Neuronal stem cell (in vitro differentiated cells): Measurements from ENCODE around the gene KCNJ1.

Experiments used
- DNase-seq: peaks from one replicate; pipeline ENCODE4 v3.0.0-alpha.2; 2013; ENCODE audit warnings: low spot score
- H2AFZ ChIP-seq: one replicate; pipeline ENCODE4 v1.6.1; 2013; ENCODE audit warnings: mild to moderate bottlenecking, low read length, inconsistent platforms
- H2AK5ac ChIP-seq: 2 replicates; pipeline ENCODE4 v1.6.1; 2013; ENCODE audit warnings: low read depth, mild to moderate bottlenecking, inconsistent platforms, low read length, moderate library complexity, mixed read lengths
- H2BK120ac ChIP-seq: 2 replicates; pipeline ENCODE4 v1.6.1; 2013; ENCODE audit warnings: low read depth, mild to moderate bottlenecking, inconsistent platforms, low read length, moderate library complexity, mixed read lengths
- H2BK12ac ChIP-seq: one replicate; pipeline ENCODE4 v1.6.1; 2013; ENCODE audit warnings: low read length, inconsistent platforms
- H2BK15ac ChIP-seq: 2 replicates; pipeline ENCODE4 v1.6.1; 2013; ENCODE audit warnings: mild to moderate bottlenecking, low read length, inconsistent platforms, mixed read lengths
- H2BK5ac ChIP-seq: one replicate; pipeline ENCODE4 v1.6.1; 2013; ENCODE audit warnings: inconsistent platforms, mild to moderate bottlenecking, low read length, moderate library complexity
- H3K14ac ChIP-seq: one replicate; pipeline ENCODE4 v1.6.1; 2013; ENCODE audit warnings: low read length, inconsistent platforms
- H3K18ac ChIP-seq: 2 replicates; pipeline ENCODE4 v1.6.1; 2013; ENCODE audit warnings: low read length, inconsistent platforms
- H3K23ac ChIP-seq: 2 replicates; pipeline ENCODE4 v1.6.1; 2013; ENCODE audit warnings: low read depth, mild to moderate bottlenecking, mixed read lengths, low read length, inconsistent platforms; ENCODE audit not compliant: poor library complexity
- H3K27ac ChIP-seq: replicated peaks from 3 replicates; pipeline ENCODE4 v1.5.1; 2013; ENCODE audit warnings: low read length, inconsistent platforms
- H3K27me3 ChIP-seq, 3 experiments: 2 replicates each; pipeline ENCODE4 v1.6.1; 2013; ENCODE audit warnings: low read length in 3 of 3, mild to moderate bottlenecking in 2 of 3, inconsistent platforms in 1 of 3, low read depth in 1 of 3, mixed read lengths in 1 of 3, moderate library complexity in 1 of 3; ENCODE audit not compliant: control insufficient read depth in 3 of 3, insufficient read depth in 3 of 3
- H3K36me3 ChIP-seq, 2 donors: replicated peaks in 1 of 2; 2 replicates each; pipeline ENCODE4 v1.6.1; 2013; ENCODE audit warnings: low read length in 2 of 2; ENCODE audit not compliant: control insufficient read depth in 2 of 2, insufficient read depth in 2 of 2
- H3K4ac ChIP-seq: 2 replicates; pipeline ENCODE4 v1.6.1; 2013; ENCODE audit warnings: inconsistent platforms, mild to moderate bottlenecking, low read length, moderate library complexity
- H3K4me1 ChIP-seq, 2 donors: 1 replicate in 1 of 2; 2 replicates in 1 of 2; pipeline ENCODE4 v1.6.1; 2013; ENCODE audit warnings: low read length in 2 of 2, low read depth in 1 of 2; ENCODE audit not compliant: control insufficient read depth in 2 of 2, insufficient read depth in 1 of 2
- H3K4me2 ChIP-seq: one replicate; pipeline ENCODE4 v1.6.1; 2013; ENCODE audit warnings: mild to moderate bottlenecking, low read length, inconsistent platforms; ENCODE audit not compliant: insufficient read depth, poor library complexity, severe bottlenecking
- H3K4me3 ChIP-seq, 2 donors: 2 replicates each; pipeline ENCODE4 v1.5.1; 2013; ENCODE audit warnings: low read length in 2 of 2, mild to moderate bottlenecking in 2 of 2, inconsistent platforms in 1 of 2, moderate library complexity in 1 of 2
- H3K79me1 ChIP-seq: one replicate; pipeline ENCODE4 v1.6.1; 2013; ENCODE audit warnings: low read depth, mild to moderate bottlenecking, inconsistent platforms, low read length, moderate library complexity
- H3K9ac ChIP-seq: one replicate; pipeline ENCODE4 v1.6.1; 2013; ENCODE audit warnings: mild to moderate bottlenecking, low read depth, low read length, inconsistent platforms; ENCODE audit not compliant: poor library complexity
- H3K9me3 ChIP-seq, 2 donors: replicated peaks in 1 of 2; 2 replicates each; pipeline versions ENCODE3 to v1.6.1; 2013; ENCODE audit warnings: low read length in 2 of 2, mild to moderate bottlenecking in 2 of 2, inconsistent platforms in 1 of 2, low read depth in 1 of 2, mixed read lengths in 1 of 2, moderate library complexity in 1 of 2; ENCODE audit not compliant: control insufficient read depth in 2 of 2, insufficient read depth in 1 of 2
- H4K8ac ChIP-seq: one replicate; pipeline ENCODE4 v1.6.1; 2013; ENCODE audit warnings: low read depth, mild to moderate bottlenecking, inconsistent platforms, low read length, moderate library complexity
- H4K91ac ChIP-seq: one replicate; pipeline ENCODE4 v1.6.1; 2013; ENCODE audit warnings: low read length, low read depth, mild to moderate bottlenecking, inconsistent platforms; ENCODE audit not compliant: poor library complexity
- WGBS, 2 donors: extraction: QIAGEN DNeasy Blood & Tissue Kit; methylation state at CpG; one replicate each; pipeline ENCODE4 v1.1.7; 2013; ENCODE audit warnings: missing lambda C conversion rate in 2 of 2, mixed read lengths in 1 of 2; ENCODE audit not compliant: insufficient read length in 2 of 2, insufficient replicate concordance in 1 of 2; ENCODE audit errors: extremely low coverage in 2 of 2; 5-methylcytosine and 5-hydroxymethylcytosine counted together

KCNJ1 gene

DNA sequence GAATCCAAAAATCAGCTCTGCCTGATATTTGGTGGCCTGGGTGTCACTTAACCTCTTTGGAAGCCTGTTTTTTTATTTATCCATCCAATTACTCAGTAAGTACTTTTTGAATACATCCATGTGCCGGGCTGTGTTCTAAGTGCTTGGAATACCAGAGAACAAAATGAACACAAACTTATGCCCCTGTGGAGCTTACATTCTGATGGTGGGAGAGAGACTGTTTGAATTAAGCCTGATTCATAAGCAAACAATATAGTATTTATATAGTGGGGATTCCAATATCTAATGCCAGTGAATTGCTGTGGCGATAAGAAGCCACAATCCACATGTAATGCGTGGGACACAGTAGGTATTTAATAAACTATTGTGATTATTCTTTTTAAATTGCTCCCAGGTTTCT, 43.5 kb upstream of the KCNJ1 start:
- Histone ChIP-seq H2BK15ac (no peak overlapping the region), H3K36me3 (no peaks in the 10 kb centered on the region), H4K91ac (no peak overlapping the region), H2BK5ac (no peak overlapping the region), H2BK12ac (no peak overlapping the region), H3K79me1 (no peaks in the 10 kb centered on the region), H3K18ac (no peak overlapping the region), H3K23ac (no peak overlapping the region), H2BK120ac (no peak overlapping the region), H3K27me3 (peaks cover 3 to 14% (median 10%) of the 10 kb centered on the region in 3 experiments), H2AK5ac (no peak overlapping the region), H3K4me2 (no peak overlapping the region), H2AFZ (no peak overlapping the region), H3K4me3 (no peak overlapping the region), H3K9ac (no peak overlapping the region), H4K8ac (no peak overlapping the region), H3K27ac (no peak overlapping the region), H3K4ac (no peak overlapping the region), H3K14ac (no peak overlapping the region), H3K9me3 (peaks cover 3 to 14% of the 10 kb centered on the region in 2 donors), H3K4me1 (peaks cover 0 to 2% of the 10 kb centered on the region in 2 donors)
- DNase-seq: no peak
- no CpG with 5 or more reads among the region's 3 CpGs for WGBS, 2 donors

DNA sequence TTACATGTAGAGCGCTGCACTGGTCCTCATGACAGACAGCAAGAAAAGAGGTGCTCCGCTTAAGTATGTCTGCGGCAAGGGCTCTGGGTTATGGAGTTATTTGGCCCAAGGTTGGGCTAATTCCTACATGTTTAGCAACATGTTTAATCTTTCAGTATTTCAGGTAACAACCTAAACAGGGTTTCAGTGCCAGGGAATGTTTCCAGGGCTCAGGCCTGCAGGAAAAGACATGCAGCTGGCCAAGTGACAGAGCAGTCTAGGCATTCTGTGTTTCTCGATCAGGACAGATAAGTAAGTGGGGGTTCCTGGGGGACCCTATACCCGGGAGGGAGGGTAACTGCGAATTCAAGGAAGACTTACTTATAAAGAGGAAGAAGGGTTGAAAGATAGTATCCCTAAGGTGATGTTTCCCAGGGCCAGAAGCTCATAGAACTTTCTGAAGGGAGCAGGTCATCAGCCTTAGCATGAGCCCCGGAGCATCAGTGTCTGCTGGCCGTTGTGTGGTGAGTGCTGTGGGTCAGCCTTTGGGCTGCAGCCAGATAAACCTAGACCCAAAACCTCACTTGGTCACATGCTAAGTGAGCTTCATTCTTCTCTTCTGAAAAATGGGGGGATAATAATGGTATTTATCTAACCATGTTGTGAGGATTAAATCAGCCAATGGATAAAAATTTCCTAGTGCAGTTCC, 42.5 kb upstream of the KCNJ1 start:
- H2BK120ac ChIP-seq: no peak overlapping the region
- peaks cover 4 to 17% (median 17%) of the 10 kb centered on the region in 3 experiments for H3K27me3 ChIP-seq
- H4K8ac ChIP-seq: no peak overlapping the region
- H2BK12ac ChIP-seq: no peak overlapping the region
- H4K91ac ChIP-seq: no peak overlapping the region
- no peak overlapping the region for H3K18ac ChIP-seq
- no peaks in the 10 kb centered on the region for H3K79me1 ChIP-seq
- H3K27ac ChIP-seq: no peak overlapping the region
- H3K36me3 ChIP-seq: no peaks in the 10 kb centered on the region
- DNase-seq: no peak
- H3K4ac ChIP-seq: no peak overlapping the region
- H2AFZ ChIP-seq: no peak overlapping the region
- H2BK5ac ChIP-seq: no peak overlapping the region
- no peak overlapping the region for H3K4me3 ChIP-seq
- no peaks in the 10 kb centered on the region for H3K4me1 ChIP-seq
- H3K4me2 ChIP-seq: no peak overlapping the region
- no peak overlapping the region for H3K14ac ChIP-seq
- peaks cover 3 to 14% of the 10 kb centered on the region in 2 donors for H3K9me3 ChIP-seq
- no CpG with 5 or more reads among the region's 8 CpGs for WGBS, 2 donors
- no peak overlapping the region for H2AK5ac ChIP-seq
- no peak overlapping the region for H3K9ac ChIP-seq
- no peak overlapping the region for H2BK15ac ChIP-seq
- H3K23ac ChIP-seq: no peak overlapping the region

DNA sequence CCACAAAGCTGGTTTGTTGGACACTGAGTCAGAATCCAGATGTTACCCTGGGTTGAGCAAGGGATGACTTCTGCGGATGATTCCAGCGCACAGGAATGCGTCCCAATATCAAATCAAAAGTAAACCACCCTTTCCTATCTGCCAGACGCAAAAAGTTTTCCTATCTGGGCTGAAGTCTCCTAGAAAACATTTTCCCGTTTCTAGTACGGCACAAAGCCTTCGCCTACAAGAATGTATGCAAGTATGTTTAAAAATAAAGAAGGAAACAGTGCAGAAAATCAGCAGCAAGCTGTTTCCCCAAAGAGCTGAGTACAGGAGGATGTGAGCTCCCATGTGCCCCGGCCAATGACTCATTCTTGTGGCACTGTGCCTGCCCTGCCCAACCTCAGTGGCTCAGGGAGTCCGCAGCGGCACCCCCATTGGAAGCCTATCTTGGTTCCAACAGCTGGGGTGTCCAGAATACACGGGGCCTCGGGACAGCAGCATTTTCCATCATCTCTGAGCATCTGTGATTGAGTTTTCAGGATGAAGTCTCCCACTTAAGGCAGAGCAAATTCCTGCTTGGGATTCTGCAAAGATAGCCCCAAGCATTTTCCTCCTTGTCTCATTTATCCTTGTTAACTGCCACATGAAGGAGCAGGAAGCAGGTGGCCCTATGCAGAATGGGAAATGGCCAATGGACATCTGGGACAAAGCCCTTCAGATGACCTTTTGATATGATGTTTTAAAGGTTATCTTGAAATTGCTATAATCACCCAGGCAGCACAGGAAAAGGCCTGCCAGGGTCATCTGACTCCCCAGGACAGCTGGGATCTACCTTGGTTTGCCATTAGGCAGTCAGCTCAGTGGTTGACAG, 41.5 kb upstream of the KCNJ1 start:
- no peak overlapping the region for H3K4me2 ChIP-seq
- H3K36me3 ChIP-seq: no peaks in the 10 kb centered on the region
- no peak overlapping the region for H3K23ac ChIP-seq
- H3K9ac ChIP-seq: no peak overlapping the region
- H4K91ac ChIP-seq: no peak overlapping the region
- no peak overlapping the region for H2AK5ac ChIP-seq
- H3K27me3 ChIP-seq: peaks cover 10 to 27% (median 26%) of the 10 kb centered on the region in 3 experiments
- no peak for DNase-seq
- H3K27ac ChIP-seq: no peak overlapping the region
- H3K9me3 ChIP-seq: peaks cover 3 to 14% of the 10 kb centered on the region in 2 donors
- no peak overlapping the region for H2AFZ ChIP-seq
- H2BK15ac ChIP-seq: no peak overlapping the region
- H3K4me1 ChIP-seq: peaks cover 1% of the 10 kb centered on the region in 2 donors
- H4K8ac ChIP-seq: no peak overlapping the region
- H3K79me1 ChIP-seq: no peaks in the 10 kb centered on the region
- no peak overlapping the region for H2BK120ac ChIP-seq
- H3K4ac ChIP-seq: no peak overlapping the region
- no peak overlapping the region for H3K18ac ChIP-seq
- no peak overlapping the region for H3K14ac ChIP-seq
- no peak overlapping the region for H2BK5ac ChIP-seq
- no peak overlapping the region for H3K4me3 ChIP-seq
- H2BK12ac ChIP-seq: no peak overlapping the region
- no CpG with 5 or more reads among the region's 12 CpGs for WGBS, 2 donors

DNA sequence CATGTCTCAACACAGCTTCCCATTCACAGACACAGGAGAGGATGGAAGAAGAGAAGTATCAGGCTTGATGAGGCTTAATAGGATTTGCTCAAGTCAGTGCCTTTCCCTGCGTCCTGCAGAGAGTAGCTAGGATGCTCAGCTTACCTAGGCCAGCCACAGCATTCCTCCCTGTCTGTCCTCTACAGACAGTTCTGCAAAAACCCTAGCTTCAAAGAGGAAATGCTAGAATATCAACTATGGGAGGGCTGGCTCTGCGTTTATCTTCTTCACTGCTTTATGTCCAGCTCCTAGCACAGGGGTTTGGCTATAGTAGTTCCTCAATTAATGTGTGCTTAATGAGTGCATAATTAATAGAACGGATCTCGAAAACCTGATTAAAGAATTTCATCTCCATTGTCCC, 40.5 kb upstream of the KCNJ1 start:
- peaks cover 14 to 37% (median 32%) of the 10 kb centered on the region in 3 experiments for H3K27me3 ChIP-seq
- H3K9me3 ChIP-seq: peaks cover 3 to 14% of the 10 kb centered on the region in 2 donors
- no peaks in the 10 kb centered on the region for H3K79me1 ChIP-seq
- no CpG with 5 or more reads among the region's 4 CpGs for WGBS, 2 donors
- no peak overlapping the region for H4K91ac ChIP-seq
- H3K4me3 ChIP-seq: no peak overlapping the region
- H2AFZ ChIP-seq: no peak overlapping the region
- no peak overlapping the region for H3K4ac ChIP-seq
- no peak overlapping the region for H2BK5ac ChIP-seq
- no peak overlapping the region for H3K27ac ChIP-seq
- H3K9ac ChIP-seq: no peak overlapping the region
- no peak overlapping the region for H3K23ac ChIP-seq
- no peak overlapping the region for H2AK5ac ChIP-seq
- no peak overlapping the region for H4K8ac ChIP-seq
- H3K36me3 ChIP-seq: no peaks in the 10 kb centered on the region
- peaks cover 2 to 5% of the 10 kb centered on the region in 2 donors for H3K4me1 ChIP-seq
- no peak overlapping the region for H3K18ac ChIP-seq
- H3K4me2 ChIP-seq: no peak overlapping the region
- no peak overlapping the region for H2BK120ac ChIP-seq
- no peak overlapping the region for H2BK15ac ChIP-seq
- DNase-seq: no peak
- no peak overlapping the region for H3K14ac ChIP-seq
- no peak overlapping the region for H2BK12ac ChIP-seq
